Ovary (tissue), 3 donors: ENCODE results near the gene SLC9A7.

Source experiments
- CTCF ChIP-seq, 3 donors: fragments of 450-650 bp in 2 of 3; fragments of 200-600 bp in 1 of 3; IDR thresholded peaks; one replicate each; pipeline versions ENCODE4 v1.5.1 to v1.8.0; 2016 to 2022; ENCODE audit warnings: antibody characterized with exemption in 3 of 3, mild to moderate bottlenecking in 1 of 3
- EP300 ChIP-seq: sonication (generic); formaldehyde crosslinking; IDR thresholded peaks from one replicate; pipeline ENCODE4 v1.6.1; 2017; ENCODE audit warnings: antibody characterized with exemption
- POLR2A ChIP-seq: fragments of 450-650 bp; IDR thresholded peaks from one replicate; pipeline ENCODE4 v1.6.1; 2017; ENCODE audit warnings: antibody characterized with exemption, mild to moderate bottlenecking, moderate library complexity
- donor health status: DM: no; HTN: no; CAD: no.

- TF ChIP-seq EP300 (no peak), CTCF (IDR thresholded peaks at IDR 0.05) (no peak), POLR2A (no peak)
These were observed 44.2 kb upstream of the SLC9A7 start for GRCh38 chrX:46803140-46803539.
